H1 (cell line): Measurements from ENCODE around the gene KCNMA1. TPM values are rescaled to one million over a fixed set of nuclear protein-coding genes. Genes with fewer than 3 reads are reported as not detected.

Experiments
- CREB1 ChIP-seq: IDR thresholded peaks from 2 replicates; pipeline ENCODE4 v1.6.1; 2012; ENCODE audit warnings: inconsistent platforms
- EP300 ChIP-seq, 2 experiments: IDR thresholded peaks; 1 replicate in 1 of 2; 2 replicates in 1 of 2; pipeline ENCODE4 v1.6.1; 2011 to 2012; ENCODE audit warnings: low read depth in 2 of 2, low read length in 2 of 2, mild to moderate bottlenecking in 2 of 2, borderline replicate concordance in 1 of 2, inconsistent platforms in 1 of 2, moderate library complexity in 1 of 2
- KDM4A ChIP-seq: IDR thresholded peaks from one replicate; pipeline ENCODE4 v1.7.1; 2012; ENCODE audit warnings: low read depth, mild to moderate bottlenecking, moderate library complexity, low read length, inconsistent platforms; ENCODE audit not compliant: severe bottlenecking
- POLR2A ChIP-seq, 2 experiments: IDR thresholded peaks; 1 replicate in 1 of 2; 2 replicates in 1 of 2; pipeline ENCODE4 v1.6.1; 2011; ENCODE audit warnings: low read depth in 2 of 2, low read length in 2 of 2, mild to moderate bottlenecking in 2 of 2; ENCODE audit errors: control extremely low read depth in 1 of 2
- polyA plus RNA-seq, 7 experiments: library from polyadenylated mRNA; depleted of rRNA in 3 of 7; stranded (reverse) in 5 of 7; unstranded in 2 of 7; fragments of >200 nt in 5 of 7; fragments of 200-250 nt in 2 of 7; gene quantifications; 1 replicate in 5 of 7; 2 replicates in 1 of 7; 4 replicates in 1 of 7; pipeline versions ENCODE4 v1.2.1 to v1.2.3, GENCODE V29; 2011 to 2013; ENCODE audit warnings: missing spikeins in 2 of 7, mixed read lengths in 2 of 7
- total RNA-seq: library from RNA; stranded (reverse); fragmentation: NEBNext Ultra II Directional; extraction: Animal tissue kit (Norgen Biotek cat#: 25700); gene quantifications from 2 replicates; pipeline ENCODE4 v1.2.1, GENCODE V29; 2021
- TF ChIP-seq, protein P1 (sequence below): IDR thresholded peaks from 2 replicates; pipeline ENCODE4 v1.6.1; 2012; ENCODE audit warnings: inconsistent platforms

Gene KCNMA1
- total and polyA plus RNA-seq, 2 of the 8 experiments (the other 6 are each of a cell fraction or from before 2014, with no cell fraction given), result 10.2 to 11.1 TPM

GRCh38 chr10:77212632-77213031 lies 425.0 kb downstream of the KCNMA1 start (continued):
- TF ChIP-seq EP300 (IDR thresholded peaks at IDR 0.05; ENCODE audit: borderline replicate concordance in 1 of 2, low read depth in 2 of 2, low read length in 2 of 2) (no peak), KDM4A (no peak), POLR2A (IDR thresholded peaks at IDR 0.05; ENCODE audit: control extremely low read depth in 1 of 2, low read depth in 2 of 2, low read length in 2 of 2) (no peak), CREB1 (no peak)
- TF ChIP-seq, protein P1, sequence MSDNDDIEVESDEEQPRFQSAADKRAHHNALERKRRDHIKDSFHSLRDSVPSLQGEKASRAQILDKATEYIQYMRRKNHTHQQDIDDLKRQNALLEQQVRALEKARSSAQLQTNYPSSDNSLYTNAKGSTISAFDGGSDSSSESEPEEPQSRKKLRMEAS, result no peak
- TF ChIP-seq, all 59 proteins: peak for 0
